K562 (cell line): ENCODE measurements around the gene MRM3. TPM values are rescaled to one million over a fixed set of nuclear protein-coding genes. Genes with fewer than 3 reads are reported as not detected.

ENCODE experiments used
- ATF6 ChIP-seq: sonication (generic); formaldehyde crosslinking; IDR thresholded peaks from 2 replicates; pipeline ENCODE4 v1.4.0; 2020; ENCODE audit warnings: mild to moderate bottlenecking, missing genetic modification reagents
- HOMEZ ChIP-seq: fragments of 250-450 bp; sonication (Bioruptor Pico); IDR thresholded peaks from 2 replicates; pipeline ENCODE4 v1.4.0; 2020; ENCODE audit warnings: mild to moderate bottlenecking, moderate library complexity
- MBD1 ChIP-seq: fragments of 250-450 bp; sonication (Bioruptor Pico); IDR thresholded peaks from 2 replicates; pipeline ENCODE4 v1.8.0; 2022; ENCODE audit warnings: inconsistent platforms
- NCOA4 ChIP-seq: fragments of 450-650 bp; IDR thresholded peaks from 2 replicates; pipeline ENCODE4 v1.6.1; 2018; ENCODE audit warnings: mild to moderate bottlenecking; ENCODE audit not compliant: partially characterized antibody
- NR2F6 ChIP-seq: fragments of 450-650 bp; formaldehyde crosslinking; IDR thresholded peaks from 2 replicates; pipeline ENCODE4 v1.4.0; 2020; ENCODE audit warnings: mild to moderate bottlenecking
- PYGO2 ChIP-seq: fragments of 450-650 bp; IDR thresholded peaks from 2 replicates; pipeline ENCODE4 v1.6.1; 2016; ENCODE audit warnings: mild to moderate bottlenecking, missing genetic modification characterization, moderate library complexity, missing compliant biosample characterization
- SMC3 ChIP-seq: conservative IDR thresholded peaks from 2 replicates; pipeline ENCODE4 v1.6.1; 2011; ENCODE audit warnings: low read depth, low read length, improper control_type of control experiment; ENCODE audit not compliant: insufficient read depth
- YY1 ChIP-seq, 3 experiments: IDR thresholded peaks; 2 replicates each; pipeline ENCODE4 v1.6.1; 2011; ENCODE audit warnings: low read length in 2 of 3, mild to moderate bottlenecking in 2 of 3, moderate library complexity in 2 of 3, borderline replicate concordance in 1 of 3, control low read depth in 1 of 3, low read depth in 1 of 3; ENCODE audit not compliant: insufficient read depth in 3 of 3, insufficient replicate concordance in 2 of 3, control insufficient read depth in 1 of 3, insufficient read length in 1 of 3; ENCODE audit errors: extremely low read depth in 1 of 3
- ZFX ChIP-seq: sonication (generic); formaldehyde crosslinking; IDR thresholded peaks from 2 replicates; pipeline ENCODE4 v1.8.0; 2022; ENCODE audit warnings: mild to moderate bottlenecking, missing genetic modification reagents, moderate library complexity
- ZNF239 ChIP-seq: fragments of 250-450 bp; sonication (Bioruptor Pico); IDR thresholded peaks from 2 replicates; pipeline ENCODE4 v1.4.0; 2020; ENCODE audit warnings: mild to moderate bottlenecking
- polyA plus RNA-seq, 8 experiments: library from polyadenylated mRNA; depleted of rRNA in 4 of 8; stranded (reverse) in 5 of 8; unstranded in 3 of 8; fragments of >200 nt; fragmentation: Nextera tagmentation in 2 of 8; fragmentation: Illumina TruSeq in 1 of 8; extraction: Ambion mirVana in 2 of 8; extraction: Trizol in 1 of 8; gene quantifications; 2 replicates each; pipeline versions ENCODE4 v1.2.1 to v1.2.3, GENCODE V29; 2011 to 2014; ENCODE audit warnings: inconsistent platforms in 1 of 8, missing spikeins in 1 of 8
- total RNA-seq, 7 experiments: library from RNA; depleted of rRNA in 6 of 7; stranded (reverse); fragments of >200 nt in 6 of 7; fragmentation: Illumina TruSeq in 2 of 7; extraction: Trizol in 2 of 7; gene quantifications; 2 replicates each; pipeline versions ENCODE4 v1.2.1 to v1.2.3, GENCODE V29; 2011 to 2021; ENCODE audit warnings: low replicate concordance in 1 of 7

MRM3 gene
- total and polyA plus RNA-seq, 9 of the 15 experiments (the other 6 are each of a cell fraction or from before 2014, with no cell fraction given) = 2.4 to 24.8 (median 18.3) TPM

- TF ChIP-seq SMC3 (no peak), HOMEZ (no peak), ATF6 (CRISPR knock-in tag) (0 out of 2 replicates have a peak, but pooled peaks have one; percentile 22), PYGO2 (tag) (no peak), ZFX (CRISPR knock-in tag) (peak; percentile 11; the same call in 1 of the 2 replicates), YY1 (IDR thresholded peaks at IDR 0.05; ENCODE audit: borderline replicate concordance in 1 of 3, control insufficient read depth in 1 of 3, extremely low read depth in 1 of 3, insufficient read depth in 3 of 3, insufficient read length in 1 of 3, insufficient replicate concordance in 2 of 3, low read depth in 1 of 3, low read length in 2 of 3) (no peak), NR2F6 (CRISPR knock-in tag) (no peak), NCOA4 (no peak), ZNF239 (no peak), MBD1 (CRISPR knock-in tag) (no peak)
Observed at GRCh38 chr17:732902-733720, 49.0 kb upstream of the MRM3 start (continued).
